Keratinocyte (primary cell): ENCODE results near the gene SRSF8. TPM values are rescaled to one million over a fixed set of nuclear protein-coding genes. Genes with fewer than 3 reads are reported as not detected.
"Not testable (repeated sequence)": the region's sequence is repeated elsewhere in the genome, so short reads cannot be mapped to it uniquely, and the experiment has no call there.

Experiments used
- DNase-seq: peaks from one replicate; pipeline ENCODE4 v3.0.0-alpha.2; 2011; ENCODE audit warnings: low read depth, missing footprints, low spot score
- FAIRE-seq: peaks from 2 replicates; lab custom pipeline; 2011; peaks lifted over from hg19 to GRCh38; lab: Jason Lieb, UNC
- H2AFZ ChIP-seq: 2 replicates; pipeline ENCODE4 v1.6.0; 2012; ENCODE audit warnings: low read length, control low read depth, inconsistent platforms; ENCODE audit not compliant: control insufficient read depth
- H3K27ac ChIP-seq: 2 replicates; pipeline ENCODE4 v1.5.1; 2011; ENCODE audit warnings: low read length; ENCODE audit not compliant: control insufficient read depth, insufficient read depth
- H3K27me3 ChIP-seq: 3 replicates; pipeline ENCODE4 v1.6.0; 2011; ENCODE audit warnings: low read length; ENCODE audit not compliant: control insufficient read depth, insufficient read depth; ENCODE audit errors: extremely low read depth
- H3K36me3 ChIP-seq, 2 experiments: 2 replicates in 1 of 2; 3 replicates in 1 of 2; pipeline ENCODE4 v1.5.1; 2011; ENCODE audit warnings: low read length in 2 of 2, mild to moderate bottlenecking in 1 of 2; ENCODE audit not compliant: control insufficient read depth in 2 of 2, insufficient read depth in 2 of 2; ENCODE audit errors: extremely low read depth in 1 of 2
- H3K4me1 ChIP-seq: 3 replicates; pipeline ENCODE4 v1.5.1; 2011; ENCODE audit warnings: low read length; ENCODE audit not compliant: control insufficient read depth, insufficient read depth; ENCODE audit errors: extremely low read depth
- H3K4me2 ChIP-seq: 3 replicates; pipeline ENCODE4 v1.6.0; 2011; ENCODE audit warnings: low read depth, low read length; ENCODE audit not compliant: control insufficient read depth, insufficient read depth; ENCODE audit errors: extremely low read depth
- H3K4me3 ChIP-seq, 3 experiments: fragments of 200-600 bp in 1 of 3; sonication (generic) in 1 of 3; 2 replicates in 2 of 3; 3 replicates in 1 of 3; pipeline ENCODE4 v1.5.1; 2011 to 2016; ENCODE audit warnings: low read length in 3 of 3, mild to moderate bottlenecking in 3 of 3, control low read depth in 2 of 3, inconsistent platforms in 1 of 3, low read depth in 1 of 3, mixed read lengths in 1 of 3, mixed run types in 1 of 3, moderate library complexity in 1 of 3; ENCODE audit not compliant: control insufficient read depth in 2 of 3, insufficient read depth in 2 of 3; ENCODE audit errors: extremely low read depth in 1 of 3
- H3K79me2 ChIP-seq: 2 replicates; pipeline ENCODE4 v1.6.0; 2012; ENCODE audit warnings: low read length; ENCODE audit not compliant: control insufficient read depth, insufficient read depth
- H3K9ac ChIP-seq: 3 replicates; pipeline ENCODE4 v1.6.0; 2011; ENCODE audit warnings: low read length; ENCODE audit not compliant: control insufficient read depth, insufficient read depth; ENCODE audit errors: extremely low read depth
- H3K9me1 ChIP-seq: 3 replicates; pipeline ENCODE4 v1.6.0; 2011; ENCODE audit warnings: low read length; ENCODE audit not compliant: control insufficient read depth, insufficient read depth; ENCODE audit errors: extremely low read depth
- H3K9me3 ChIP-seq: 2 replicates; pipeline ENCODE4 v1.5.1; 2012; ENCODE audit warnings: low read depth, low read length; ENCODE audit not compliant: control insufficient read depth
- H4K20me1 ChIP-seq: 3 replicates; pipeline ENCODE4 v1.6.0; 2011; ENCODE audit warnings: low read length; ENCODE audit not compliant: control insufficient read depth, insufficient read depth; ENCODE audit errors: extremely low read depth
- CTCF ChIP-seq, 3 experiments: IDR thresholded peaks in 1 of 3; conservative IDR thresholded peaks in 1 of 3; optimal IDR thresholded peaks in 1 of 3; 2 replicates in 2 of 3; 3 replicates in 1 of 3; pipeline versions ENCODE3 to v1.5.1; 2011; ENCODE audit warnings: low read length in 3 of 3, mild to moderate bottlenecking in 3 of 3, moderate library complexity in 2 of 3, control low read depth in 1 of 3, inconsistent platforms in 1 of 3; ENCODE audit not compliant: insufficient read depth in 2 of 3; ENCODE audit errors: extremely low read depth in 1 of 3
- EZH2 ChIP-seq: IDR thresholded peaks from one replicate; pipeline ENCODE4 v1.6.1; 2012; ENCODE audit warnings: inconsistent platforms, mild to moderate bottlenecking, low read length, moderate library complexity
- dilution Hi-C: fragments of 300-500 bp; cut with MboI; formaldehyde crosslinking; loops from one replicate; pipeline ENCODE4 v1.7.0; 2020; ENCODE audit warnings: low sequenced_read_pairs; ENCODE audit not compliant: extremely low pct_ligation_motif_present
- polyA plus RNA-seq, 5 experiments: library from polyadenylated mRNA; depleted of rRNA in 3 of 5; stranded (reverse) in 3 of 5; stranded (forward) in 1 of 5; unstranded in 1 of 5; fragments of >200 nt; gene quantifications; 1 replicate in 1 of 5; 2 replicates in 3 of 5; 3 replicates in 1 of 5; pipeline versions ENCODE4 v1.2.1 to v1.2.3, GENCODE V29; 2011 to 2012; ENCODE audit warnings: missing spikeins in 2 of 5, low read depth in 1 of 5, low replicate concordance in 1 of 5

The SRSF8 gene
- polyA plus RNA-seq, 1 donor (not counting 4 experiments of a cell fraction or from before 2014, with no cell fraction given): 47.7 TPM

GRCh38 chr11:95024958-95025357 lies 41.8 kb upstream of the SRSF8 start, which contains the start of gene KDM4E:
Gene KDM4E (plus strand): TSS chr11:95025258. CDS start chr11:95025558, 300 bp downstream.
- Histone ChIP-seq H3K36me3 (no peaks in the 10 kb centered on the region), H3K9me3 (no peaks in the 10 kb centered on the region), H3K9me1 (no peaks in the 10 kb centered on the region), H3K9ac (no peak within 1 kb of the TSS), H3K4me1 (no peaks in the 10 kb centered on the region), H2AFZ (no peak within 1 kb of the TSS), H3K4me3 (no peak within 1 kb of the TSS), H4K20me1 (no peaks in the 10 kb centered on the region), H3K79me2 (no peaks in the 10 kb centered on the region), H3K27ac (no peak within 1 kb of the TSS), H3K27me3 (no peaks in the 10 kb centered on the region), H3K4me2 (no peak within 1 kb of the TSS)
- dilution Hi-C loops: no loop called here
- no peak for DNase-seq
- TF ChIP-seq CTCF (optimal IDR thresholded peaks at IDR 0.05 in 1 of 3, IDR thresholded peaks at IDR 0.05 in 1 of 3, conservative IDR thresholded peaks at IDR 0.05 in 1 of 3; ENCODE audit: extremely low read depth in 1 of 3, insufficient read depth in 2 of 3, low read length in 3 of 3) (no peak), EZH2 (no peak)
- FAIRE-seq: no peak

GRCh38 chr11:95025594-95025993 lies 41.1 kb upstream of the SRSF8 start:
- dilution Hi-C loops, H3K36me3 ChIP-seq, H3K9me1 ChIP-seq, H3K27ac ChIP-seq, H4K20me1 ChIP-seq, DNase-seq, H3K4me1 ChIP-seq, FAIRE-seq, H3K4me3 ChIP-seq, H3K4me2 ChIP-seq, H3K9me3 ChIP-seq, H3K9ac ChIP-seq, H2AFZ ChIP-seq, H3K79me2 ChIP-seq, H3K27me3 ChIP-seq: not testable (repeated sequence)

- Histone ChIP-seq H3K36me3 (no peaks in the 10 kb centered on the region), H3K4me1 (no peaks in the 10 kb centered on the region), H3K27ac (no peak overlapping the region), H3K79me2 (no peaks in the 10 kb centered on the region), H3K9me3 (no peaks in the 10 kb centered on the region), H4K20me1 (no peaks in the 10 kb centered on the region), H3K4me3 (no peak overlapping the region), H3K4me2 (no peak overlapping the region), H3K9me1 (no peaks in the 10 kb centered on the region), H3K27me3 (no peaks in the 10 kb centered on the region), H2AFZ (no peak overlapping the region), H3K9ac (no peak overlapping the region)
- FAIRE-seq (no peak), DNase-seq (no peak)
- TF ChIP-seq CTCF (optimal IDR thresholded peaks at IDR 0.05 in 1 of 3, IDR thresholded peaks at IDR 0.05 in 1 of 3, conservative IDR thresholded peaks at IDR 0.05 in 1 of 3; ENCODE audit: extremely low read depth in 1 of 3, insufficient read depth in 2 of 3, low read length in 3 of 3) (no peak), EZH2 (no peak)
- dilution Hi-C loops: no loop called here
Observed at GRCh38 chr11:95028357-95028756, 38.4 kb upstream of the SRSF8 start.
